Panc1 (cell line): ENCODE results near the gene ABL1. TPM values are rescaled to one million over a fixed set of nuclear protein-coding genes. Genes with fewer than 3 reads are reported as not detected.

Experiments
- ATAC-seq: fragments of 200-7000 bp; cut with Tn5 transposase; 2 replicates; pipeline ENCODE4 v1.9.1; 2020; ENCODE audit warnings: mild to moderate bottlenecking, moderate library complexity
- BruUV-seq: library from RNA; stranded (reverse); fragments of 400-500 nt; replicated peaks from 2 replicates; lab custom pipeline; 2021; lab: Mats Ljungman, UMichigan
- CTCF ChIA-PET: fragments of 300-600 bp; sonication (Branson Sonifier 250); formaldehyde crosslinking; loops from one replicate; lab custom pipeline; 2022; ENCODE audit warnings: antibody characterized with exemption; lab: Charles Lee
- POLR2A ChIA-PET: fragments of 300-600 bp; sonication (Branson Sonifier 250); formaldehyde crosslinking; loops from one replicate; lab custom pipeline; 2022; ENCODE audit warnings: antibody characterized with exemption; lab: Charles Lee
- DNase-seq: peaks from one replicate; pipeline ENCODE4 v3.0.0-alpha.2; 2010; ENCODE audit warnings: low read depth, low spot score
- H3K27ac ChIP-seq: 2 replicates; pipeline ENCODE4 v1.5.1; 2011; ENCODE audit warnings: mild to moderate bottlenecking, low read length, inconsistent platforms
- H3K27me3 ChIP-seq: fragments of 200-500 bp; sonication (Bioruptor generic); 2 replicates; pipeline ENCODE4 v1.6.0; 2014; ENCODE audit warnings: low read length, inconsistent platforms; ENCODE audit not compliant: control insufficient read depth, insufficient read depth
- H3K36me3 ChIP-seq: fragments of 200-500 bp; sonication (Bioruptor generic); 2 replicates; pipeline ENCODE4 v1.5.1; 2014; ENCODE audit warnings: inconsistent platforms, mild to moderate bottlenecking, low read length, moderate library complexity; ENCODE audit not compliant: control insufficient read depth, insufficient read depth
- H3K4me1 ChIP-seq: 2 replicates; pipeline ENCODE4 v1.5.1; 2011; ENCODE audit warnings: inconsistent platforms, mild to moderate bottlenecking, low read length, moderate library complexity; ENCODE audit not compliant: control insufficient read depth, insufficient read depth
- H3K4me3 ChIP-seq, 2 experiments: 2 replicates each; pipeline ENCODE4 v1.5.1; 2011 to 2012; ENCODE audit warnings: low read depth in 2 of 2, low read length in 2 of 2, mild to moderate bottlenecking in 2 of 2, inconsistent platforms in 1 of 2, moderate library complexity in 1 of 2
- H3K9me3 ChIP-seq: fragments of 200-500 bp; sonication (Bioruptor generic); 2 replicates; pipeline ENCODE4 v1.5.1; 2014; ENCODE audit warnings: low read depth, mild to moderate bottlenecking, inconsistent platforms, low read length, moderate library complexity; ENCODE audit not compliant: control insufficient read depth, insufficient read depth
- POLR2AphosphoS5 ChIP-seq: IDR thresholded peaks from 2 replicates; pipeline ENCODE4 v1.6.1; 2012; ENCODE audit warnings: mild to moderate bottlenecking, low read depth, low read length, moderate library complexity
- SIN3A ChIP-seq: IDR thresholded peaks from 2 replicates; pipeline ENCODE4 v1.6.1; 2012; ENCODE audit warnings: low read depth, mild to moderate bottlenecking, low read length, moderate library complexity, borderline replicate concordance; ENCODE audit not compliant: insufficient read depth
- TCF7L2 ChIP-seq: IDR thresholded peaks from 2 replicates; pipeline ENCODE4 v1.6.1; 2011; ENCODE audit warnings: mild to moderate bottlenecking, low read depth, low read length, inconsistent platforms
- in situ Hi-C: cut with HindIII; loops from 2 replicates; pipeline ENCODE4 v1.10.0; 2016; ENCODE audit warnings: low sequenced_read_pairs, low pct_unique_long_range_greater_than_20kb
- intact Hi-C: fragments of 100-400 bp; cut with micrococcal nuclease; formaldehyde crosslinking; loops from one replicate; pipeline ENCODE4 v1.10.0; 2022; ENCODE audit not compliant: unreplicated experiment
- total RNA-seq: library from RNA; stranded (reverse); gene quantifications from one replicate; pipeline ENCODE4 v1.2.1, GENCODE V29; 2021; ENCODE audit not compliant: unreplicated experiment
- TF ChIP-seq, protein P1 (sequence below), 2 experiments: IDR thresholded peaks; 2 replicates each; pipeline ENCODE4 v1.6.1; 2011 to 2012; ENCODE audit warnings: low read depth in 2 of 2, control low read depth in 1 of 2, low read length in 1 of 2, mild to moderate bottlenecking in 1 of 2, moderate library complexity in 1 of 2; ENCODE audit not compliant: insufficient read depth in 1 of 2
- TF ChIP-seq, protein P2 (sequence below): fragments of 450-650 bp; IDR thresholded peaks from 2 replicates; pipeline ENCODE4 v1.5.1; 2017; ENCODE audit warnings: mild to moderate bottlenecking

The ABL1 gene
- total RNA-seq, 1 experiment from 2014 or later, result 48.4 TPM

DNA sequence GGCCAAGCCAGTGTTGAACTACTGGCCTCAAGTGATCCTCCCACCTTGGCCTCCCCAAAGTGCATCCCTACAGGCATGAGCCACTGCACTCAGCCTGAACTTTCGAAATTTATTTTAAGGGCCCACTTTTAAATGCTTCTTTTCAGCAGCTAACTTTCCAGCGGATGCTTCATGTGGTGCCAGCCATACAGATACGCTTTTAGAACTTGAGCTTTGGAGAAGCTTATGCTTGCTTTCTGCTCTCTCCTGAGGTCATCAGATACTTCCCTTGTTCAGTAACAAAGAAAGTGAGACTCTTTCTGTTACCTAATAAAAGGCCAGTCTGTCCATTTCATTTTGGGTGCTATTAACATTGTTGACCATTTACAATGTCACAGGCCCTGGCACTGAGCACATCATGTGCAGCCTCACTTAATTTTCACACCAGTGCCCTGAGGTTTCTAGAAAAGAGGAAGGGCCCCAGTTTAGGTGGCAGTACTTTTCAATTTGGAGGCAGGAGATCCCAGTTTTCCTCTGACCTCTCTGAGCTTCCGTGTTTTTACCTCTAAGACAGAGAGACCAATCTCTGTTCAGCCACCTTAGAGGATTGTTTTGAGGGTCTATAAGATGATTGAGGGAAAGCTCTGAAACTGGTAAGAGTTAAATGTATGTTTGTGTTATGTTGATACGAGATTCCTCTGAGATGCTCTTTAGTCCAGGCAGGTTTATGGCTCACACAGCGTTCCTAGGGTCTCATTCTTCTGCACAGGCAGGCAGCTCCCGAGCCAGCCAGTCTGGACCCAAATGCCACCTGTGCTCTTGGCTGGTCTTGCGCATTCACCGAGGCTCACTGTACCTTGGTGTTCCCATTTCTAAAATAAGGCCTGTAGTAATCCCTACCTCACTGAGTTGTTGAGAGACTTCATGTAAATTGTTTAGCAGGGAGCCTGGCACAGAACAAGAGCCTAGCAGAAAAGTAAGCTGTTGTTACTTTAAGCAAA is 4.4 kb downstream of the ABL1 start:
- Histone ChIP-seq H3K27me3 (no peaks in the 10 kb centered on the region), H3K9me3 (no peaks in the 10 kb centered on the region), H3K4me3 (no peak overlapping the region), H3K4me1 (peaks cover 59% of the 10 kb centered on the region), H3K27ac (peak overlapping the region; percentile 48; the same call in 1 of the 2 replicates), H3K36me3 (no peaks in the 10 kb centered on the region; the same call in 1 of the 2 replicates)
- DNase-seq, result no peak
- no peak for ATAC-seq
- intact Hi-C loops (no loop called here), in situ Hi-C loops (no loop called here)
- no TSS peak for BruUV-seq
- POLR2A ChIA-PET, result no interaction called here
- TF ChIP-seq TCF7L2, result no peak
- TF ChIP-seq, protein P1, sequence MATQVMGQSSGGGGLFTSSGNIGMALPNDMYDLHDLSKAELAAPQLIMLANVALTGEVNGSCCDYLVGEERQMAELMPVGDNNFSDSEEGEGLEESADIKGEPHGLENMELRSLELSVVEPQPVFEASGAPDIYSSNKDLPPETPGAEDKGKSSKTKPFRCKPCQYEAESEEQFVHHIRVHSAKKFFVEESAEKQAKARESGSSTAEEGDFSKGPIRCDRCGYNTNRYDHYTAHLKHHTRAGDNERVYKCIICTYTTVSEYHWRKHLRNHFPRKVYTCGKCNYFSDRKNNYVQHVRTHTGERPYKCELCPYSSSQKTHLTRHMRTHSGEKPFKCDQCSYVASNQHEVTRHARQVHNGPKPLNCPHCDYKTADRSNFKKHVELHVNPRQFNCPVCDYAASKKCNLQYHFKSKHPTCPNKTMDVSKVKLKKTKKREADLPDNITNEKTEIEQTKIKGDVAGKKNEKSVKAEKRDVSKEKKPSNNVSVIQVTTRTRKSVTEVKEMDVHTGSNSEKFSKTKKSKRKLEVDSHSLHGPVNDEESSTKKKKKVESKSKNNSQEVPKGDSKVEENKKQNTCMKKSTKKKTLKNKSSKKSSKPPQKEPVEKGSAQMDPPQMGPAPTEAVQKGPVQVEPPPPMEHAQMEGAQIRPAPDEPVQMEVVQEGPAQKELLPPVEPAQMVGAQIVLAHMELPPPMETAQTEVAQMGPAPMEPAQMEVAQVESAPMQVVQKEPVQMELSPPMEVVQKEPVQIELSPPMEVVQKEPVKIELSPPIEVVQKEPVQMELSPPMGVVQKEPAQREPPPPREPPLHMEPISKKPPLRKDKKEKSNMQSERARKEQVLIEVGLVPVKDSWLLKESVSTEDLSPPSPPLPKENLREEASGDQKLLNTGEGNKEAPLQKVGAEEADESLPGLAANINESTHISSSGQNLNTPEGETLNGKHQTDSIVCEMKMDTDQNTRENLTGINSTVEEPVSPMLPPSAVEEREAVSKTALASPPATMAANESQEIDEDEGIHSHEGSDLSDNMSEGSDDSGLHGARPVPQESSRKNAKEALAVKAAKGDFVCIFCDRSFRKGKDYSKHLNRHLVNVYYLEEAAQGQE (IDR thresholded peaks at IDR 0.05; ENCODE audit: insufficient read depth in 1 of 2, low read depth in 2 of 2, low read length in 1 of 2), result no peak
- no peak for TF ChIP-seq POLR2AphosphoS5
- TF ChIP-seq, protein P2, sequence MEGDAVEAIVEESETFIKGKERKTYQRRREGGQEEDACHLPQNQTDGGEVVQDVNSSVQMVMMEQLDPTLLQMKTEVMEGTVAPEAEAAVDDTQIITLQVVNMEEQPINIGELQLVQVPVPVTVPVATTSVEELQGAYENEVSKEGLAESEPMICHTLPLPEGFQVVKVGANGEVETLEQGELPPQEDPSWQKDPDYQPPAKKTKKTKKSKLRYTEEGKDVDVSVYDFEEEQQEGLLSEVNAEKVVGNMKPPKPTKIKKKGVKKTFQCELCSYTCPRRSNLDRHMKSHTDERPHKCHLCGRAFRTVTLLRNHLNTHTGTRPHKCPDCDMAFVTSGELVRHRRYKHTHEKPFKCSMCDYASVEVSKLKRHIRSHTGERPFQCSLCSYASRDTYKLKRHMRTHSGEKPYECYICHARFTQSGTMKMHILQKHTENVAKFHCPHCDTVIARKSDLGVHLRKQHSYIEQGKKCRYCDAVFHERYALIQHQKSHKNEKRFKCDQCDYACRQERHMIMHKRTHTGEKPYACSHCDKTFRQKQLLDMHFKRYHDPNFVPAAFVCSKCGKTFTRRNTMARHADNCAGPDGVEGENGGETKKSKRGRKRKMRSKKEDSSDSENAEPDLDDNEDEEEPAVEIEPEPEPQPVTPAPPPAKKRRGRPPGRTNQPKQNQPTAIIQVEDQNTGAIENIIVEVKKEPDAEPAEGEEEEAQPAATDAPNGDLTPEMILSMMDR, result no peak
- TF ChIP-seq SIN3A, result no peak
- CTCF ChIA-PET, result interaction anchor here (0.6 kb wide), 1 partner anchor 14 kb away, joined by 9 read pairs; no protein-coding TSS in a partner anchor

DNA sequence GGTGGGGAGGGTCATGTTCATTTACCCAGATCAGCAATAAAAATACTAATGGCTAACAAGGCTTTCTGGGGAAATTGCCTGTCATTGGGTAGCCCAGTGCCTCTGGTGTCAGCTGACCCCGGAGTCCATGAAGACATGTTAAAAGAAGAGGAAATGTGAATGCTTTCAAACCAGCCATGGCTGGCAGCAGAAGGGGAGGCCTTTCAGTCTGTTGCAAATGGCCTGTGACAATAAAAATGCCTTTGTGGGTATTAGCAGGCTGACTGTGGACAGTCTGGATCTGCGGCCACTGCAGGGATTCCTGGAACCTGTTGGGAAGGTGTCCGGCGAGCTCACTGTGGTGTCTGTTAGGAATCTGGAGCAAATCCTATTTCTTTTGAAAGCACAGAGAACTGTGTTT is 7.5 kb downstream of the ABL1 start:
- no peaks in the 10 kb centered on the region for H3K27me3 ChIP-seq
- intact Hi-C loops, result no loop called here
- H3K4me1 ChIP-seq, result peaks cover 82% of the 10 kb centered on the region
- H3K27ac ChIP-seq, result no peak overlapping the region; the same call in 1 of the 2 replicates
- H3K4me3 ChIP-seq, result no peak overlapping the region
- no peaks in the 10 kb centered on the region for H3K36me3 ChIP-seq
- no peaks in the 10 kb centered on the region for H3K9me3 ChIP-seq
- BruUV-seq, result no TSS peak
- DNase-seq, result no peak
- in situ Hi-C loops, result no loop called here
- ChIA-PET POLR2A (no interaction called here), CTCF (no interaction called here)
- no peak for ATAC-seq
- TF ChIP-seq TCF7L2, result no peak
- TF ChIP-seq, protein P2, result no peak
- no peak for TF ChIP-seq SIN3A
- TF ChIP-seq, protein P1 (IDR thresholded peaks at IDR 0.05; ENCODE audit: insufficient read depth in 1 of 2, low read depth in 2 of 2, low read length in 1 of 2), result no peak
- no peak for TF ChIP-seq POLR2AphosphoS5
